ENCODE results near the gene CDC37.
"Not testable (repeated sequence)": the region's sequence is repeated elsewhere in the genome, so short reads cannot be mapped to it uniquely, and the experiment has no call there.

Gene CDC37

DNA sequence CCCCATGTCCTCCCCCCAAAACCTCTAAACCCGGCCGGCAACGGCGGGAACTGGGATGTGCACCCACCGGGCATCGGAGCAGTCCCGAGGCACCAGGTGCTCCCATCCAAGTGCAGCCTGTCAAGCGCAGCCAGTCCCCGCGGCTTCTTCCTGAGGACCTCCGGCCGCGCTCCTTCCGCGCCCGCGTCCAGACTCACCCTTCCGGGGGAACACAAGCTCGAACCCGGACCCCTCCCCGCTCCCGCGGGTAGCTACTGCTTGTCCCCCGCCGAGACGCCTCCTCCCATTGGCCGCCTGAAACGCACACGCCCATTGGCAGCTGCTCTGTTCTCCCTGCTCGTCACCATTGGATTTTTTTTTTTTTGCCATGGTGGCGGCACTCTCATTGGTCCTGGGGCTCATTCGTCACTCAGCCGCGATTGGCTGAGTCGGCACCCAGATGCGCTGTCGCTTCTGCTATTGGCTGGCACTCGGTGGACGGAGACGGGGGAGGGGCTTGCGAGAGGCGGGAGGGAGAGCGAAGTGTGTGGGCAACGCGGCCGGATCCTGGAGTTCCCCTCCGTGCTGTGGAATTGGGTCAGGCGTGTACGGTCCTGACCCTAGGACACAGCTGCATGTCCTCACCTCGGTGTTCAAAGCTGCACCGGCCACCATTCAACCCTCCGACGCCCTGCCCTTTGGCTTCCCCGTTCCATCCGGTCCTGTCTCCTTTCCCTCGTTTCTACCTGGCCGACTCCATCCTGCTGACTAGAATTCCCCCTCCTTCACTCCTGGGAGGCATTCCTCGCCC, 22.8 kb downstream of the CDC37 start, which contains the start of gene TYK2:
TYK2 (minus strand) TSS at position 260 of the 790 bp plus-strand sequence. CDS start 2,166 bp downstream, outside the sequence.
- peaks cover 19% of the 10 kb centered on the region for H3K4me1 ChIP-seq
- no peak for TF ChIP-seq Cebpa-rat (IDR thresholded peaks at IDR 0.05)
- H3K9ac ChIP-seq, result peak within 1 kb of the TSS; percentile 89
- peaks cover 25% of the 10 kb centered on the region for H3K36me3 ChIP-seq
- H3K27ac ChIP-seq, result peak within 1 kb of the TSS; percentile 79
- H3K9me3 ChIP-seq, result no peaks in the 10 kb centered on the region
- peak within 1 kb of the TSS; percentile 98 for H3K4me2 ChIP-seq
- H4K20me1 ChIP-seq, result no peaks in the 10 kb centered on the region
- H3K4me3 ChIP-seq, result peak within 1 kb of the TSS; percentile 89
- no peaks in the 10 kb centered on the region for H3K27me3 ChIP-seq

DNA sequence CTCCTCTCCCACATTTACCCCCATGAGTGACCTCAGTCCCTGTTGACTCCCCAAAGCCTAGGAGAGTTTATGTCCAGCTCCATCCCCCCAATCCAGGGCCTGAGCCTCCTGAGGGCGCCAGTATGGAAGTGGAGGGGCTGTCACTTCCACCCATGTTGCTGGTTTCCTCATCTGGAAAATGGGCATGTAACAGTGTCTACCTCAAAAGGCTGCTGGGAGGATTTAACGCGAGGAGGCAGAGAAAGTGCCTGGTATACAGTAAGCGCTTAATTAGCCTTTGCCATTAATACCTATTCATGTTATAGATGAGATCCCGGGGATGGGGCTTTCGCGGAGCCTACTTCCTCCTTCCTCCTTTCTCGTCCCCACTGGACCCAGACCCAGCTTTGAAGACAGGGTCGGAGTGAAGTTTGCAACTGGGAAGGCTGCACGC, 23.4 kb downstream of the CDC37 start:
- Histone ChIP-seq H3K27ac (peak overlapping the region; percentile 79), H3K4me1 (peaks cover 19% of the 10 kb centered on the region), H4K20me1 (no peaks in the 10 kb centered on the region), H3K27me3 (no peaks in the 10 kb centered on the region), H3K4me3 (peak overlapping the region; percentile 89), H3K4me2 (peak overlapping the region; percentile 98), H3K9me3 (no peaks in the 10 kb centered on the region), H3K9ac (peak overlapping the region; percentile 89), H3K36me3 (peaks cover 31% of the 10 kb centered on the region)
- TF ChIP-seq Cebpa-rat (IDR thresholded peaks at IDR 0.05), result no peak

DNA sequence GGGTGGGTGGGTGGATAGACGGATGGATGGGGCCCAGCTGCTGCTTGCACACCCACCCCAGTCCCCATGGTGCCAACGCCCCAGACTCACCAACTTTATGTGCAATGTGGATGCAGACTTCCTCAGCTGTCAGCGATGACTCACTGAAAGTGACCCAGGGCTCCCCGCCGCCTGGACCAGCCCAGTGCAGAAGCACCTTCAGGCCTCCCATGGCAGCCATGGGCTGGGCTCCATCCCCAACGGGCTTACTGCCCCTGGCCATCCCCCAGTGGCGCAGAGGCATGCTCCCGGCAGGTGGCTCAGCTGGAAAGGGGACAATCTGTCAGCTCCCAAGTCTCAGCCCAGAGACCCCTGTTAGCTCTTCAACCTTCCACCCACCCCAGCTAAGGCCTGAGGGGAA, 25.2 kb downstream of the CDC37 start:
- H3K4me1 ChIP-seq, result peaks cover 19% of the 10 kb centered on the region
- no peaks in the 10 kb centered on the region for H4K20me1 ChIP-seq
- no peak overlapping the region for H3K9ac ChIP-seq
- no peaks in the 10 kb centered on the region for H3K27me3 ChIP-seq
- no peak overlapping the region for H3K4me3 ChIP-seq
- peaks cover 44% of the 10 kb centered on the region for H3K36me3 ChIP-seq
- H3K27ac ChIP-seq, result no peak overlapping the region
- no peak overlapping the region for H3K4me2 ChIP-seq
- no peaks in the 10 kb centered on the region for H3K9me3 ChIP-seq
- TF ChIP-seq Cebpa-rat (IDR thresholded peaks at IDR 0.05), result no peak

DNA sequence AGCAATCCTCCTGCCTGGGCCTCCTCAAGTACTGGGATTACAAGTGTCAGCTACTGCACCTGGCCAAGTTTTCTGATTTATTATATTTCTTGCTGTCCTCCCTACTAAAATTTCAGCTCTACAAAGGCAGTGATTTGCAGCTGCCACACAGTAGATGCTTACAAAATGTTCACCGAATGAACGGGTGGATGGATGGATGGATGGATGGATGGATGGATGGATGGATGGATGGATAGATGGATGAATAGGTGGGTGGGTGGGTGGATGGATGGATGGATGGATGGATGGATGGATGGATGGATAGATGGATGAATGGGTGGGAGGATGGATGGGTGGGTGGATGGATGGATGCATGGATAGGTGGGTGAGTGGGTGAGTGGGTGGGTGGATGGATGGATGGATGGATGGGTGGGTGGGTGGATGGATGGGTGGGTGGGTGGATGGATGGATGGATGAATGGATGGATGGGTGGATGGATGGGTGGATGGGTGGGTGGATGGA, 26.2 kb downstream of the CDC37 start:
- H4K20me1 ChIP-seq, H3K4me2 ChIP-seq, H3K27ac ChIP-seq, H3K4me3 ChIP-seq, H3K9me3 ChIP-seq, H3K27me3 ChIP-seq, H3K9ac ChIP-seq: not testable (repeated sequence)
- peaks cover 19% of the 10 kb centered on the region for H3K4me1 ChIP-seq
- peaks cover 53% of the 10 kb centered on the region for H3K36me3 ChIP-seq

DNA sequence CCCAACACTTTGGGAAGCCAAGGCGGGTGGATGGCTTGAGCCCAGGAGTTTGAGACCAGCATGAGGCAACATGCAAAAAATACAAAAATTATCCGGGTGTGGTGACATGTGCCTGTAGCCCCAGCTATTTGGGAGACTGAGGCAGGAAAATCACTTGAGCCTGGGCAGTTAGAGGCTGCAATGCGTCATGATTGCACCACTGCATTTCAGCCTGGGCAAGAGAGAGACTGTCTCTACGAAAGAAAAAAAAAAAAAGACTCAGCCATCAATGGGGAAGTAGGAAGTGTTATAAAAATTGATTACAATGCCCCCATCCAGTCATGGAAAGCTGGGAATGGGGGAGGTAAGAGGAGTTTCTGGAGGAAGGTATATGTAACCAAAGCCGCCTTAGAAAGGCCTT, 28.4 kb downstream of the CDC37 start:
- Histone ChIP-seq H3K27ac (no peak overlapping the region), H3K4me2 (no peak overlapping the region), H4K20me1 (no peaks in the 10 kb centered on the region), H3K36me3 (peaks cover 75% of the 10 kb centered on the region), H3K4me1 (peaks cover 11% of the 10 kb centered on the region), H3K9me3 (no peaks in the 10 kb centered on the region), H3K9ac (no peak overlapping the region), H3K4me3 (no peak overlapping the region), H3K27me3 (no peaks in the 10 kb centered on the region)
- no peak for TF ChIP-seq Cebpa-rat (IDR thresholded peaks at IDR 0.05)

DNA sequence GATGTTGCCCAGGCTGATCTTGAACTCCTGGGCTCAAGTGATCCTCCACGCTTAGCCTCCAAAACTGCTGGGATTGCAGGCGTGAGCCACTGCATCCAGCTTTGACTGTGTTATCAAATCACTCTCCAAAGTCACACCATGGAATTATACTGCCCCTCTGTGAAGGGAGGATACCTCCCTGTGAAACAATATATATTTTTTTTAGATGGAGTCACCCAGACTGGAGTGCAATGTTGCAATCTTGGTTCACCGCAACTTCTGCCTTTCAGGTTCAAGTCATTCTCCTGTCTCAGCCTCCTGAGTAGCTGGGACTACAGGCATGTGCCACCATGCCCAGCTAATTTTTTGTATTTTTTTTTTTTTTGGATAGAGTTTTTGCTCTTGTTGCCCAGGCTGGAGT, 30.7 kb downstream of the CDC37 start:
- H3K9ac ChIP-seq, result no peak overlapping the region
- no peaks in the 10 kb centered on the region for H3K9me3 ChIP-seq
- H3K36me3 ChIP-seq, result peaks cover 86% of the 10 kb centered on the region
- H3K4me1 ChIP-seq, result 0 out of 2 replicates have a peak, but pooled peaks cover 7% of the 10 kb centered on the region
- H4K20me1 ChIP-seq, result peaks cover 7% of the 10 kb centered on the region; the same call in 1 of the 2 replicates
- no peak for TF ChIP-seq Cebpa-rat (IDR thresholded peaks at IDR 0.05)
- H3K27me3 ChIP-seq, result no peaks in the 10 kb centered on the region
- H3K4me2 ChIP-seq, result no peak overlapping the region
- no peak overlapping the region for H3K4me3 ChIP-seq
- H3K27ac ChIP-seq, result no peak overlapping the region

DNA sequence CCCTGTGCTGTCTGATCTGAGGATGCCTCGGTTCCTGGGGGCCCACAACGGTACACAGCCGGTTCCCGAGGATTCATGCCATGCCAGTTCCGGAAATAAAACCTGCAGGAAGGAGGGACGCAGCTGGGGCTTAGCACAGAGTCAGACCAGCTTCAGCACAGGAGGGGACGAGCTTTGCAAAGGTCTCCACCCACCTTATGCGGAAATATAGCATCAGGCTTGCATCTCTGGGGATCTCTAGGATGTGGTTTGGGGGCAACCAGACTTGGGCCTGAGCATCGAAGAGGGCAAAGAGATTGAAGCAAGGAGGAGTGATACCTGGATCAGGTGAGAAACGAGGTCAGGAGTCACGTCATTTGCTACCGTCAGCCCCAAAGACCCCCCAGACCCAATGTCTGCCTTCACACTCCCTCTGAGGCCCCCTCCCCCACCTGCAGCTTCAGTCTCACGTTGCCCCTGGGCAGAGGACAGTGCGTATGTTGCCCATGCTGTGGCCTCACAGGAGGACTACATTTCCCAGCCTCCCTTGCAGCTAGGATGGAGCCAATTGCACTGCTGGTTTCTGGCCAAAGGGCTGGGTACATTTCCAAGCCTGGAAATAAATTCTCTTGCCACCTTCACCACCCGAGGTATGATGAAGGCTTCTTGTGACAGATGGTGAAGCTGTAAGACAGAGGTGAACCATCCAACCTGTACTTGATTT, 35.1 kb downstream of the CDC37 start:
- Histone ChIP-seq H3K9ac (no peak overlapping the region), H3K4me1 (0 out of 2 replicates have a peak, but pooled peaks cover 7% of the 10 kb centered on the region), H3K4me3 (no peak overlapping the region), H3K4me2 (no peak overlapping the region), H4K20me1 (peaks cover 24% of the 10 kb centered on the region; the same call in 1 of the 2 replicates), H3K27me3 (no peaks in the 10 kb centered on the region), H3K27ac (no peak overlapping the region), H3K36me3 (peaks cover 100% of the 10 kb centered on the region), H3K9me3 (no peaks in the 10 kb centered on the region)
- no peak for TF ChIP-seq Cebpa-rat (IDR thresholded peaks at IDR 0.05)

DNA sequence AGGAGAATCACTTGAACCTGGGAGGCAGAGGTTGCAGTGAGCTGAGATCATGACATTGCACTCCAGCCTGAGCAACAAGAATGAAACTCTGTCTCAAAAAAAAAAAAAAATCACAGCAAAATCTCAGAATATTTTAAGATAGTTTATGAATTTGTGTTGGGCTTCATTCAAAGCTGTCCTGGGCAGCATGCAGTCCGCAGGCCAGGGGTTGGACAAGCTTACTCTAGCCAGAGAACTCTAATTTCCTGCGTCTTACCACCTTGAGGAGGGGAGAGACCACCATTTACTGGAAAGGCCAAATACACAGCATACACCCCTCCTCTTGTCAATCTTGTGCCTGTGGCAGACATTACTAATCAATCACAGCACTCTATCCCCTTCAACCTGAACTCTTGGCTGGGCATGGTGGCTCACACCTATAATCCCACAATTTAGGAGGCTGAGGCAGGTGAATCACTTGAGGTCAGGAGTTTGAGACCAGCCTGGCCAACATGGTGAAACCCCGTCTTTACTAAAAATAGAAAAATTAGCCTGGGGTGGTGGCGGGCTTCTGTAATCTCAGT, 36.3 kb downstream of the CDC37 start:
- H3K27ac ChIP-seq, H3K9ac ChIP-seq, H3K4me1 ChIP-seq, H3K9me3 ChIP-seq, H3K27me3 ChIP-seq, H3K4me2 ChIP-seq, H3K4me3 ChIP-seq: not testable (repeated sequence)
- Histone ChIP-seq H3K36me3 (peaks cover 100% of the 10 kb centered on the region), H4K20me1 (peaks cover 28% of the 10 kb centered on the region; the same call in 1 of the 2 replicates)

DNA sequence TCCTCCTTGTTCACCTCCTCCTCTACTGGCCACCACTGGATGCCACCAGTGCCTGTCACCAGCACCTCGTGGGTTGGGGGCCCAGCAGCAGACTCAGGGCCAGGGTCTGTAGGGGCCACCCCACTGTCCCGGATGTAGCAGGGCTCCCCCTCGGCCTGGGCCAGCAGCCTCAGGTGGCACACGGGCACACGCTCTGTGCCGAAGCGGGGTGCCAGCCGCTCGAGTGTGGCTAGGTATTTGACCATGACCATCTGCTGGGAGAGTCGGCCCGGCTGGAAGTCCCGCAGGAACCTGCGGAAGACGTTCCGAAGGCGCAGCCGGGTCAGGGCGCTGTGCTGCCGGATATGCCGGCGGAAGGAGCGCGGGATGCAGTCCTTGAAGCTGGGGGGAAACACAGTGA, 37.8 kb downstream of the CDC37 start:
- peaks cover 100% of the 10 kb centered on the region for H3K36me3 ChIP-seq
- H3K9ac ChIP-seq, result no peak overlapping the region
- 0 out of 2 replicates have a peak, but pooled peaks cover 7% of the 10 kb centered on the region for H3K4me1 ChIP-seq
- H3K4me2 ChIP-seq, result no peak overlapping the region
- H3K27me3 ChIP-seq, result no peaks in the 10 kb centered on the region
- peaks cover 28% of the 10 kb centered on the region; the same call in 1 of the 2 replicates for H4K20me1 ChIP-seq
- TF ChIP-seq Cebpa-rat (IDR thresholded peaks at IDR 0.05), result no peak
- H3K4me3 ChIP-seq, result no peak overlapping the region
- no peaks in the 10 kb centered on the region for H3K9me3 ChIP-seq
- no peak overlapping the region for H3K27ac ChIP-seq
